D721Med (cell line): ENCODE data around the gene LPGAT1.
"Not testable (repeated sequence)": the region's sequence is repeated elsewhere in the genome, so short reads cannot be mapped to it uniquely, and the experiment has no call there.

ENCODE experiments used
- DNase-seq: peaks from one replicate; pipeline ENCODE4 v3.0.0; 2011; ENCODE audit warnings: low spot score; ENCODE audit not compliant: insufficient read length
- FAIRE-seq: peaks from 2 replicates; lab custom pipeline; 2011; peaks lifted over from hg19 to GRCh38; lab: Jason Lieb, UNC
- CTCF ChIP-seq: IDR thresholded peaks from 2 replicates; pipeline ENCODE4 v1.5.1; 2012; ENCODE audit warnings: mild to moderate bottlenecking, control low read depth; ENCODE audit not compliant: insufficient read depth; ENCODE audit errors: missing control alignments

LPGAT1 gene

GRCh38 chr1:211830328-211831142 is at the start of gene LPGAT1:
Gene LPGAT1, minus strand, starts transcription at chr1:211830763. Its CDS starts 1,467 bp downstream, at chr1:211829296.
- DNase-seq (peak; percentile 49), FAIRE-seq (no peak)
- peak; percentile 56 for TF ChIP-seq CTCF

GRCh38 chr1:211879475-211879874 is 48.9 kb upstream of the LPGAT1 start:
- no peak for DNase-seq
- TF ChIP-seq CTCF = no peak
- no peak for FAIRE-seq

GRCh38 chr1:211876851-211877590 is 46.5 kb upstream of the LPGAT1 start:
- DNase-seq = no peak
- TF ChIP-seq CTCF = no peak
- no peak for FAIRE-seq

GRCh38 chr1:211875541-211875940 is 45.0 kb upstream of the LPGAT1 start:
- DNase-seq (no peak), FAIRE-seq (no peak)
- TF ChIP-seq CTCF = no peak

- DNase-seq (no peak), FAIRE-seq (no peak)
- no peak for TF ChIP-seq CTCF
These were observed 44.2 kb upstream of the LPGAT1 start for GRCh38 chr1:211874521-211875347.

GRCh38 chr1:211873731-211874130 is 43.2 kb upstream of the LPGAT1 start:
- not testable (repeated sequence) for FAIRE-seq

GRCh38 chr1:211870156-211870555 is 39.6 kb upstream of the LPGAT1 start:
- peak; percentile 67 for FAIRE-seq
- DNase-seq = no peak
- TF ChIP-seq CTCF = no peak

More at GRCh38 chr1:211873731-211874130, 43.2 kb upstream of the LPGAT1 start:
- DNase-seq = not testable (repeated sequence)
